CD4-positive, alpha-beta T cell (primary cell): ENCODE results near the gene IL12RB1. TPM values are rescaled to one million over a fixed set of nuclear protein-coding genes. Genes with fewer than 3 reads are reported as not detected.

Source experiments
- ATAC-seq: fragments of 200-7000 bp; cut with Tn5 transposase; one replicate; pipeline ENCODE4 v1.10.0; 2022; ENCODE audit warnings: mild to moderate bottlenecking; ENCODE audit not compliant: poor library complexity
- CTCF ChIA-PET: fragments of 350-600 bp; sonication (Branson Sonifier 250); formaldehyde crosslinking; loops from one replicate; lab custom pipeline; 2021; ENCODE audit warnings: antibody characterized with exemption, inconsistent platforms; lab: Charles Lee
- POLR2A ChIA-PET: fragments of 350-600 bp; sonication (Branson Sonifier 250); formaldehyde crosslinking; loops from one replicate; lab custom pipeline; 2021; ENCODE audit warnings: antibody characterized with exemption, inconsistent platforms; lab: Charles Lee
- DNase-seq, 14 experiments: peaks; one replicate each; pipeline ENCODE4 v3.0.0-alpha.2; 2013 to 2020; ENCODE audit warnings: mixed read lengths in 2 of 14
- H3K27ac ChIP-seq, 2 donors: one replicate each; pipeline versions ENCODE4 v1.5.1 to v1.7.0; 2013; ENCODE audit warnings: low read length in 2 of 2, low read depth in 1 of 2, mild to moderate bottlenecking in 1 of 2
- H3K27me3 ChIP-seq, 2 experiments: 1 replicate in 1 of 2; 2 replicates in 1 of 2; pipeline versions ENCODE4 v1.6.1 to v1.7.0; 2013; ENCODE audit warnings: low read length in 2 of 2, control low read depth in 1 of 2, mild to moderate bottlenecking in 1 of 2, moderate library complexity in 1 of 2; ENCODE audit not compliant: insufficient read depth in 2 of 2, control insufficient read depth in 1 of 2
- H3K36me3 ChIP-seq: one replicate; pipeline ENCODE4 v1.6.1; 2013; ENCODE audit warnings: low read length, control low read depth; ENCODE audit not compliant: insufficient read depth
- H3K4me1 ChIP-seq: one replicate; pipeline ENCODE4 v1.6.1; 2013; ENCODE audit warnings: low read length, control low read depth; ENCODE audit not compliant: insufficient read depth
- H3K4me3 ChIP-seq: one replicate; pipeline ENCODE4 v1.5.1; 2013; ENCODE audit warnings: mild to moderate bottlenecking, low read length, moderate library complexity
- H3K9me3 ChIP-seq, 2 experiments: 1 replicate in 1 of 2; 2 replicates in 1 of 2; pipeline versions ENCODE4 v1.6.1 to v1.7.0; 2013; ENCODE audit warnings: low read length in 2 of 2, mild to moderate bottlenecking in 2 of 2, control low read depth in 1 of 2, moderate library complexity in 1 of 2; ENCODE audit not compliant: control insufficient read depth in 1 of 2, insufficient read depth in 1 of 2
- H3K27ac Mint-ChIP-seq: one replicate; pipeline ENCODE4 v1.8.0; 2020; ENCODE audit warnings: mixed read lengths
- H3K27me3 Mint-ChIP-seq: one replicate; pipeline ENCODE4 v1.8.0; 2021; ENCODE audit warnings: mixed read lengths
- H3K36me3 Mint-ChIP-seq: one replicate; pipeline ENCODE4 v1.8.0; 2021; ENCODE audit warnings: low read depth, mixed read lengths
- H3K4me1 Mint-ChIP-seq: one replicate; pipeline ENCODE4 v1.8.0; 2021; ENCODE audit warnings: low read depth, mixed read lengths
- H3K4me3 Mint-ChIP-seq: one replicate; pipeline ENCODE4 v1.8.0; 2020; ENCODE audit warnings: mild to moderate bottlenecking, mixed read lengths
- H3K9me3 Mint-ChIP-seq: one replicate; pipeline ENCODE4 v1.8.0; 2020; ENCODE audit warnings: mixed read lengths
- intact Hi-C, 2 experiments: fragments of 100-400 bp; cut with DNase I in 1 of 2; cut with micrococcal nuclease in 1 of 2; formaldehyde crosslinking; loops; one replicate each; pipeline versions ENCODE4 v1.15.1 to v1.9.0; 2023 to 2025; cut with DNase I, micrococcal nuclease
- total RNA-seq, 174 experiments: library from RNA in 2 of 174; stranded (reverse) in 2 of 174; gene quantifications; one replicate each; pipeline ENCODE4 v1.2.3 and lab custom pipeline; 2021 to 2026
- TF ChIP-seq, protein P1 (sequence below): fragments of 200-600 bp; IDR thresholded peaks from one replicate; pipeline ENCODE4 v1.8.0; 2022; ENCODE audit warnings: antibody characterized with exemption, mild to moderate bottlenecking

Gene IL12RB1
- total RNA-seq, 2 experiments from 2014 or later, result 20.5 to 22.5 TPM

DNA sequence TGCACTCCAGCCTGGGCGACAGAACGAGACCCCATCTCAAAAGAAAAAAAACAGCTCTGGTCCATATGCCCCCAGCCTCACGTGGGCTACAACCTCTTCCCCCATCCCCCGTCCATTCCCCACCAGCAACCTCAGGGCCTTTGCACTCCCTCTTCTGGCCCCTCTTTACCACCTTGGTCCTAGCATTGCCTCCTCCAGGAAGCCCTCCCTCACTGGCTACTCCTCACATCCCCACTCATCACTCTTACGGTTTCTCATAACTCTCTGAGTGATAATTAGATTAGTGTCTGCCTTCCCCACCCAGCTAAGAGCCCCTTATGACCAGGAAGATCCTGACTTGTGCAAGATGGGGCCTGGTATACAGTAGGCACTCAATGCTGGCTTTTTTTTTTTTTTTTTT, 30.8 kb downstream of the IL12RB1 start:
- ATAC-seq (no peak), DNase-seq (no peak)
- H3K4me1 ChIP-seq, result peaks cover 13% of the 10 kb centered on the region
- Mint-ChIP-seq H3K27me3 (no peaks in the 10 kb centered on the region), H3K27ac (peak overlapping the region; percentile 70), H3K4me1 (peaks cover 21% of the 10 kb centered on the region), H3K4me3 (no peak overlapping the region), H3K9me3 (no peaks in the 10 kb centered on the region), H3K36me3 (peaks cover 6% of the 10 kb centered on the region)
- H3K9me3 ChIP-seq, result no peaks in the 10 kb centered on the region
- TF ChIP-seq, protein P1, sequence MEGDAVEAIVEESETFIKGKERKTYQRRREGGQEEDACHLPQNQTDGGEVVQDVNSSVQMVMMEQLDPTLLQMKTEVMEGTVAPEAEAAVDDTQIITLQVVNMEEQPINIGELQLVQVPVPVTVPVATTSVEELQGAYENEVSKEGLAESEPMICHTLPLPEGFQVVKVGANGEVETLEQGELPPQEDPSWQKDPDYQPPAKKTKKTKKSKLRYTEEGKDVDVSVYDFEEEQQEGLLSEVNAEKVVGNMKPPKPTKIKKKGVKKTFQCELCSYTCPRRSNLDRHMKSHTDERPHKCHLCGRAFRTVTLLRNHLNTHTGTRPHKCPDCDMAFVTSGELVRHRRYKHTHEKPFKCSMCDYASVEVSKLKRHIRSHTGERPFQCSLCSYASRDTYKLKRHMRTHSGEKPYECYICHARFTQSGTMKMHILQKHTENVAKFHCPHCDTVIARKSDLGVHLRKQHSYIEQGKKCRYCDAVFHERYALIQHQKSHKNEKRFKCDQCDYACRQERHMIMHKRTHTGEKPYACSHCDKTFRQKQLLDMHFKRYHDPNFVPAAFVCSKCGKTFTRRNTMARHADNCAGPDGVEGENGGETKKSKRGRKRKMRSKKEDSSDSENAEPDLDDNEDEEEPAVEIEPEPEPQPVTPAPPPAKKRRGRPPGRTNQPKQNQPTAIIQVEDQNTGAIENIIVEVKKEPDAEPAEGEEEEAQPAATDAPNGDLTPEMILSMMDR, result no peak
- H3K36me3 ChIP-seq, result peaks cover 17% of the 10 kb centered on the region
- no peak overlapping the region for H3K27ac ChIP-seq
- ChIA-PET CTCF (interaction anchor here (0.6 to 6.5 kb wide), 4 partner anchors 40 to 118 kb away, joined by 3 to 40 read pairs (median 4); partner anchors contain the start of gene ARRDC2), POLR2A (interaction anchor here (0.6 to 5.4 kb wide), 5 partner anchors 11 to 51 kb away, joined by 3 to 41 read pairs (median 4); partner anchors contain the start of genes ARRDC2 and MAST3)
- no peaks in the 10 kb centered on the region for H3K27me3 ChIP-seq
- intact Hi-C loops, result loop anchor here in 1 of 2 experiments (5.0 kb wide), 1 partner anchor 199 kb away; the partner anchor contains the start of gene RPL18A
- no peak overlapping the region for H3K4me3 ChIP-seq

DNA sequence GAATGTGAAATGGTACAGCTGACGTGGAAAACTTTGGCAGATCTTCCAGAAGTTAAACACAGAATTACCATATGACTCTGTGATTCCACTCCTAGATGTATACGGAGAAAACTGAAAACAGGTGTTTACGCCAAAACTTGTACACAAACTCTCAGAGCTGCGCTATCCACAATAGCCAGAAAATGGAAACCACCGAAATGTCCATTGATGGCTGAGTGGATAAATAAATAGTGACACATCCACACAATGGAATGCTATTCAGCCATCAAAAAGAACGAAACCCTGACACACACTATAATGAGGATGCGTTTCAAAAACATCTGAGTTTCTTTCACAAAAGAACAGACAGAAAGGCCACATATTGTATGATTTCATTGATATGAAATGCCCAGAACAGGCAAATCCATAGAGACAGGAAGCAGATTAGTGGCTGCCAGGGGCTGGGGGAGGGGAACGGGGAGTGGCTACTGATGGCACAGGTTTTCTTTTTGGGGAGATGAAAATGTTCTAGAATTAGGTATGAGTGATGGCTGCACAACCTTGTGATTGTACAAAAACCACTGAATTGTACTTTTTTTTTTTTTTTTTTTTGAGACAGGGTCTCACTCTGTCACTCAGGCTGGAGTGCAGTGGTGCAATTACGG, 33.0 kb downstream of the IL12RB1 start:
- Mint-ChIP-seq H3K4me3 (no peak overlapping the region), H3K27ac (no peak overlapping the region), H3K4me1 (peaks cover 32% of the 10 kb centered on the region), H3K9me3 (no peaks in the 10 kb centered on the region), H3K36me3 (peaks cover 4% of the 10 kb centered on the region), H3K27me3 (no peaks in the 10 kb centered on the region)
- Histone ChIP-seq H3K4me1 (peaks cover 20% of the 10 kb centered on the region), H3K27me3 (no peaks in the 10 kb centered on the region), H3K36me3 (no peaks in the 10 kb centered on the region), H3K9me3 (no peaks in the 10 kb centered on the region), H3K4me3 (no peak overlapping the region), H3K27ac (no peak overlapping the region)
- TF ChIP-seq, protein P1, result no peak
- POLR2A ChIA-PET, result interaction anchor here (0.6 to 1.5 kb wide), 3 partner anchors 9 to 50 kb away, joined by 3 to 4 read pairs (median 3); partner anchors contain the start of gene IL12RB1
- DNase-seq (peak in 4 of 14 experiments; percentile 12 to 45 (median 19)), ATAC-seq (no peak)
- intact Hi-C loops, result no loop called here
- CTCF ChIA-PET, result no interaction called here

DNA sequence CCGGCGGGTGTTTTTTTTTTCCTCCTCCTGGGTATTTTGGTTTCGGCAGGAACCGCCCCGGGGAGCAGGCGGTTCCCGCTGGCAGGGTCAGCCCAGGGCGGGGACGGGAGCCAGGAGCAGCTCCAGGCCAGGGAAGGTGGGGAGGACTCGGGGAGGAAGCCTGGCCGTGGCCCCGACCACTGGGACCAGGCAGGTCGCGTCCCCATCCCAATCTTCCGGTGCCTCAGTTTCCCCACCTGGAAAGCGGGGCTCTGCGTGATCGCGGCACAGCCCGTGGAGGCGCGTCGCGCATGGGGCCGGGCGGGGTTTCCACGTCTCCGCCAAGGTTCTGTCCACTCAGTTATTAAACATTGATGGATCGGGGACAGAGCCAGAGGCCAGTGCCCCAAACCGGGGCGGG, 34.8 kb downstream of the IL12RB1 start:
- intact Hi-C loops, result no loop called here
- ChIA-PET CTCF (no interaction called here), POLR2A (interaction anchor here (0.7 to 1.5 kb wide), 3 partner anchors 20 to 35 kb away, joined by 4 to 5 read pairs (median 4); partner anchors contain the start of gene IL12RB1)
- Mint-ChIP-seq H3K27ac (no peak overlapping the region), H3K36me3 (no peaks in the 10 kb centered on the region), H3K27me3 (no peaks in the 10 kb centered on the region), H3K4me3 (no peak overlapping the region), H3K4me1 (peaks cover 27% of the 10 kb centered on the region), H3K9me3 (no peaks in the 10 kb centered on the region)
- Histone ChIP-seq H3K27me3 (no peaks in the 10 kb centered on the region), H3K36me3 (no peaks in the 10 kb centered on the region), H3K9me3 (no peaks in the 10 kb centered on the region), H3K27ac (no peak overlapping the region), H3K4me3 (no peak overlapping the region), H3K4me1 (peaks cover 9% of the 10 kb centered on the region)
- ATAC-seq (no peak), DNase-seq (no peak)
- TF ChIP-seq, protein P1, result no peak
